ENCODE results near the gene GABPB1.

GRCh38 chr15:50341616-50342136 lies 13.3 kb downstream of the GABPB1 start:
- TF ChIP-seq ZC3H10 (CRISPR knock-in tag; IDR thresholded peaks at IDR 0.05): no peak
- no peak for TF ChIP-seq ARNTL (CRISPR knock-in tag; IDR thresholded peaks at IDR 0.05; ENCODE audit: borderline replicate concordance, low read depth)
- TF ChIP-seq ZFP3 (CRISPR knock-in tag; IDR thresholded peaks at IDR 0.05): no peak
- TF ChIP-seq, protein P1, sequence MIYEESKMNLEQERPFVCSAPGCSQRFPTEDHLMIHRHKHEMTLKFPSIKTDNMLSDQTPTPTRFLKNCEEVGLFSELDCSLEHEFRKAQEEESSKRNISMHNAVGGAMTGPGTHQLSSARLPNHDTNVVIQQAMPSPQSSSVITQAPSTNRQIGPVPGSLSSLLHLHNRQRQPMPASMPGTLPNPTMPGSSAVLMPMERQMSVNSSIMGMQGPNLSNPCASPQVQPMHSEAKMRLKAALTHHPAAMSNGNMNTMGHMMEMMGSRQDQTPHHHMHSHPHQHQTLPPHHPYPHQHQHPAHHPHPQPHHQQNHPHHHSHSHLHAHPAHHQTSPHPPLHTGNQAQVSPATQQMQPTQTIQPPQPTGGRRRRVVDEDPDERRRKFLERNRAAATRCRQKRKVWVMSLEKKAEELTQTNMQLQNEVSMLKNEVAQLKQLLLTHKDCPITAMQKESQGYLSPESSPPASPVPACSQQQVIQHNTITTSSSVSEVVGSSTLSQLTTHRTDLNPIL (CRISPR knock-in tag; IDR thresholded peaks at IDR 0.05; ENCODE audit: low read depth): no peak
- no peak for TF ChIP-seq PATZ1 (CRISPR knock-in tag; IDR thresholded peaks at IDR 0.05; ENCODE audit: borderline replicate concordance)
